Sigmoid colon (tissue), 7 donors: ENCODE results near the gene UBQLN4. TPM values are rescaled to one million over a fixed set of nuclear protein-coding genes. Genes with fewer than 3 reads are reported as not detected.

Experiments used
- DNase-seq: peaks from one replicate; pipeline ENCODE4 v3.0.0-alpha.2; 2019
- H3K27ac ChIP-seq, 4 donors: fragments of 200-600 bp; sonication (generic); one replicate each; pipeline ENCODE4 v1.5.1; 2016 to 2019; ENCODE audit warnings: mild to moderate bottlenecking in 1 of 4
- H3K27me3 ChIP-seq, 3 donors: fragments of 200-600 bp; sonication (generic); one replicate each; pipeline ENCODE4 v1.5.1; 2019; ENCODE audit warnings: mild to moderate bottlenecking in 1 of 3
- H3K36me3 ChIP-seq, 4 donors: fragments of 200-600 bp; sonication (generic); one replicate each; pipeline ENCODE4 v1.5.1; 2016 to 2019
- H3K4me1 ChIP-seq, 4 donors: fragments of 200-600 bp; sonication (generic); one replicate each; pipeline ENCODE4 v1.5.1; 2017 to 2019
- H3K4me3 ChIP-seq, 4 donors: fragments of 200-600 bp; sonication (generic); one replicate each; pipeline ENCODE4 v1.5.1; 2017 to 2019; ENCODE audit warnings: mild to moderate bottlenecking in 2 of 4, moderate library complexity in 1 of 4
- H3K9me3 ChIP-seq, 4 donors: fragments of 200-600 bp in 3 of 4; sonication (generic) in 3 of 4; one replicate each; pipeline versions ENCODE4 v1.5.1 to v1.6.1; 2013 to 2019
- EP300 ChIP-seq, 4 donors: sonication (generic); formaldehyde crosslinking; IDR thresholded peaks; one replicate each; pipeline ENCODE4 v1.6.1; 2017; ENCODE audit warnings: antibody characterized with exemption in 4 of 4
- POLR2A ChIP-seq, 2 donors: fragments of 450-650 bp; IDR thresholded peaks; one replicate each; pipeline ENCODE4 v1.6.1; 2016; ENCODE audit warnings: antibody characterized with exemption in 2 of 2, mild to moderate bottlenecking in 2 of 2, moderate library complexity in 2 of 2
- POLR2AphosphoS5 ChIP-seq, 4 donors: sonication (generic); formaldehyde crosslinking; IDR thresholded peaks; one replicate each; pipeline ENCODE4 v1.6.1; 2017; ENCODE audit warnings: antibody characterized with exemption in 4 of 4
- WGBS, 2 donors: extraction: QIAGEN DNeasy Blood & Tissue Kit; methylation state at CpG; one replicate each; pipeline ENCODE4 v1.1.7; 2013; 5-methylcytosine and 5-hydroxymethylcytosine counted together
- intact Hi-C: fragments of 100-400 bp; cut with DNase I; formaldehyde crosslinking; loops from one replicate; pipeline ENCODE4 v1.15.1; 2023
- polyA plus RNA-seq, 3 donors: library from polyadenylated mRNA; stranded (reverse); fragments of 200-250 nt; gene quantifications; one replicate each; pipeline ENCODE4 v1.2.3, GENCODE V29; 2013
- total RNA-seq, 4 donors: library from RNA; depleted of rRNA; stranded (reverse); fragments of >200 nt; gene quantifications; one replicate each; pipeline ENCODE4 v1.1.0, GENCODE V29; 2016
- TF ChIP-seq, protein P1 (sequence below), 4 experiments: fragments of 450-650 bp in 3 of 4; fragments of 200-600 bp in 1 of 4; IDR thresholded peaks; one replicate each; pipeline ENCODE4 v1.5.1; 2016 to 2019; ENCODE audit warnings: antibody characterized with exemption in 4 of 4, mild to moderate bottlenecking in 3 of 4, moderate library complexity in 2 of 4
- donor health status: healthy with polysubstance abuse.
- donor health status: Bipolar disorder and iron deficiency.
- donor health status: healthy.

UBQLN4 gene
- total and polyA plus RNA-seq, 7 donors = 11.4 to 23.6 (median 19.1) TPM

DNA sequence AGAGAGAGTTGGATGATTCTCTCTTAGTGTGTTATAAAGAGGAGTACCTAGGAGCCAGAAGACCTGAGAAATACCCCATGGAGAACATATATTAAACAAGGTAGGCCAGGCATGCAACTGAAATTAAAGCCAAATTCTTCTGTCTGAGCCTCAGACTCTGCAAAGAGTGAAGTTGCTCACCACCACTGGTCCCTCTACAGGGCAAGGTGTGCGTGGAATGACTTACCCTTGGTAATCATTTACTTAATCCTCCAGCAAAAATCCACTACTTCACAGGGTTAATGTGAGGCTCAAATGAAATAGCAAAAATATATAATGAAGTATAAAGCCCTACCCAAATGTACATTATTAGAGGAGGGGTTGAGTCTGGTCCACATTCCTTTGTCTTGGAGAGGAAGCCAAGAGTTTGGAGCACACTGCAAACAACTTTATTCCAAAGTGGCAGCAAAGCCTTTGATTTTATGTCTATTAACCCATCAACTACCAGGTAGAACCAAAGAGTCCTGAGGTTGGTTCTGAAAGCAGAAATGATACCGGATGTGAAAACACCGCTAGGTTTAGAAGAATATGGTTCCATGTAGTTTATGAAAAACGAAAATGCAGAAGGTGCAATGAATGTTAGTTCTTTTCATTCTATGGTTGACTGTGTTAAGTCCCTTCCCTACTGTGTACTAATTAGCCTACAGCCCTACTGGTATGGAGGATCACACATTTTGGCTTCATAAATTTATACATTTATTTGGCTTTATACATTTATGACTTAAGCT lies 41.4 kb downstream of the UBQLN4 start:
- H3K36me3 ChIP-seq = peaks cover 31 to 90% (median 59%) of the 10 kb centered on the region in 4 donors

DNA sequence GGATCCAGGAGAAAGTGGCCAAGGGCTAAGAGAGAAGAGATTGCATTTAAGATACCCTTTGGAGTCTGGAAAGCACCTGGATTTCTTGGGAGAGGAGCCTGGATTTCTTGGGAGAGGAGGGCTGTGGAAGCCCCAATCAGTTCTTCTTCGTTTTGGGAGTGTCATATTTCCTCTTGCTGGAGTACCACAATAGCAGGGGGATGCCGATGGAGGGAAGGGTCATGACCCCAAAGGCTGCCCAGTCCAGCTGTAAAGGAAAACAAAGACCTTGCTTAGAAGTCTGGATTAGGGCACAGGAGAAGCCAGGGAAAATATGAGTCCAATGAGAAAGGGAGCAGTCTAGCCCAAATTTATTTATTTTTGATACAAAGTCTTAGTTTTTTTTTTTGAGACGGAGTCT lies 44.2 kb downstream of the UBQLN4 start:
- no peak overlapping the region for H3K27ac ChIP-seq
- 67 to 68% methylated on average over 3 of the region's 3 CpGs for WGBS, 2 donors
- intact Hi-C loops = no loop called here

More for the DNA sequence above, 41.4 kb downstream of the UBQLN4 start:
- no peak for DNase-seq
- TF ChIP-seq, protein P1, sequence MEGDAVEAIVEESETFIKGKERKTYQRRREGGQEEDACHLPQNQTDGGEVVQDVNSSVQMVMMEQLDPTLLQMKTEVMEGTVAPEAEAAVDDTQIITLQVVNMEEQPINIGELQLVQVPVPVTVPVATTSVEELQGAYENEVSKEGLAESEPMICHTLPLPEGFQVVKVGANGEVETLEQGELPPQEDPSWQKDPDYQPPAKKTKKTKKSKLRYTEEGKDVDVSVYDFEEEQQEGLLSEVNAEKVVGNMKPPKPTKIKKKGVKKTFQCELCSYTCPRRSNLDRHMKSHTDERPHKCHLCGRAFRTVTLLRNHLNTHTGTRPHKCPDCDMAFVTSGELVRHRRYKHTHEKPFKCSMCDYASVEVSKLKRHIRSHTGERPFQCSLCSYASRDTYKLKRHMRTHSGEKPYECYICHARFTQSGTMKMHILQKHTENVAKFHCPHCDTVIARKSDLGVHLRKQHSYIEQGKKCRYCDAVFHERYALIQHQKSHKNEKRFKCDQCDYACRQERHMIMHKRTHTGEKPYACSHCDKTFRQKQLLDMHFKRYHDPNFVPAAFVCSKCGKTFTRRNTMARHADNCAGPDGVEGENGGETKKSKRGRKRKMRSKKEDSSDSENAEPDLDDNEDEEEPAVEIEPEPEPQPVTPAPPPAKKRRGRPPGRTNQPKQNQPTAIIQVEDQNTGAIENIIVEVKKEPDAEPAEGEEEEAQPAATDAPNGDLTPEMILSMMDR (IDR thresholded peaks at IDR 0.05) = no peak
- TF ChIP-seq POLR2AphosphoS5 (IDR thresholded peaks at IDR 0.05) = no peak
- TF ChIP-seq EP300 (IDR thresholded peaks at IDR 0.05) = no peak
- no peak for TF ChIP-seq POLR2A (IDR thresholded peaks at IDR 0.05)
- 83 to 87% methylated on average over 4 of the region's 4 CpGs for WGBS, 2 donors
- no peak overlapping the region for H3K27ac ChIP-seq
- H3K9me3 ChIP-seq = no peaks in the 10 kb centered on the region
- H3K4me3 ChIP-seq = no peak overlapping the region
- no peaks in the 10 kb centered on the region for H3K4me1 ChIP-seq
- no peaks in the 10 kb centered on the region for H3K27me3 ChIP-seq
- intact Hi-C loops = no loop called here

DNA sequence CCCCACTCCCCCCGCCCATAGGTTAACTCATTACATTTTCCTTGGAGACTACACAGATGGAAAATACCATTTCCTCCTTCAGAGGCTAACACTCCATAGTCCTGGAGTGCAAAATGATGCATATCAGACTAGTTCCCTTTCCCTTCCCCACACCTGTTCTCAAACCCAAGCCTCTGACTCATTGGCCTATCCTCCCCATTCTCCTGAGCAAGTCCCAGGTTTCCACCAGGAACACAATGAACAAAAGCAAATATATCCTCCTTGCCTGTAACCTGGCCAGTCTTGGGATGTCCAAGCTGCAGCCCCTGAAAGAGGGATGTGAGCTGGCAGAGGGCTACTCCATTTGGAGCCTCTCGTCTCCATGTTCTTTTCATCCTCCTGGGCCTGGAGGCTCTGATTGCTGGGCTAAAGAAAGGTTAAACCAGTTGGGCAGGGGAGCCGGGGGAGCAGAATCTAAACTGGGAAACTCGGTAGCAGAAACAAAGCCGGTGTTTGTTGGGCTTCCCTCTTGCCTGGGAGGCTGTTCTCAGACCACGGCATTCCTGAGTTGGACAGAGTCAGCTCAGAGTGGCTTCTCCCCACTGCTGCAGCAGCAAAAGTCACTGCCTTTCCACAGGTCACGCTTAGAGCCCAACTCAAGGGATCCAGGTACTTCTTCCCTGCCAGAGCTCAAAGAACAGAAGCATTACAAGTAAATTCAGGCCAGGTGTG lies 46.8 kb downstream of the UBQLN4 start:
- intact Hi-C loops = no loop called here
- Histone ChIP-seq H3K4me3 (no peak overlapping the region), H3K27me3 (no peaks in the 10 kb centered on the region), H3K27ac (no peak overlapping the region), H3K36me3 (peaks cover 9 to 38% (median 28%) of the 10 kb centered on the region in 4 donors), H3K9me3 (no peaks in the 10 kb centered on the region), H3K4me1 (no peaks in the 10 kb centered on the region)
- 82 to 88% methylated on average over 7 of the region's 7 CpGs for WGBS, 2 donors
- no peak for DNase-seq
- TF ChIP-seq POLR2AphosphoS5 (IDR thresholded peaks at IDR 0.05) (no peak), EP300 (IDR thresholded peaks at IDR 0.05) (no peak), POLR2A (IDR thresholded peaks at IDR 0.05) (no peak)
- TF ChIP-seq, protein P1 (IDR thresholded peaks at IDR 0.05) = no peak

More for the DNA sequence above, 44.2 kb downstream of the UBQLN4 start:
- Histone ChIP-seq H3K9me3 (no peaks in the 10 kb centered on the region), H3K4me1 (no peaks in the 10 kb centered on the region), H3K36me3 (peaks cover 27 to 64% (median 43%) of the 10 kb centered on the region in 4 donors), H3K27me3 (no peaks in the 10 kb centered on the region), H3K4me3 (no peak overlapping the region)
- DNase-seq = no peak
- no peak for TF ChIP-seq POLR2AphosphoS5 (IDR thresholded peaks at IDR 0.05)
- TF ChIP-seq, protein P1 (IDR thresholded peaks at IDR 0.05) = no peak
- no peak for TF ChIP-seq POLR2A (IDR thresholded peaks at IDR 0.05)
- no peak for TF ChIP-seq EP300 (IDR thresholded peaks at IDR 0.05)

DNA sequence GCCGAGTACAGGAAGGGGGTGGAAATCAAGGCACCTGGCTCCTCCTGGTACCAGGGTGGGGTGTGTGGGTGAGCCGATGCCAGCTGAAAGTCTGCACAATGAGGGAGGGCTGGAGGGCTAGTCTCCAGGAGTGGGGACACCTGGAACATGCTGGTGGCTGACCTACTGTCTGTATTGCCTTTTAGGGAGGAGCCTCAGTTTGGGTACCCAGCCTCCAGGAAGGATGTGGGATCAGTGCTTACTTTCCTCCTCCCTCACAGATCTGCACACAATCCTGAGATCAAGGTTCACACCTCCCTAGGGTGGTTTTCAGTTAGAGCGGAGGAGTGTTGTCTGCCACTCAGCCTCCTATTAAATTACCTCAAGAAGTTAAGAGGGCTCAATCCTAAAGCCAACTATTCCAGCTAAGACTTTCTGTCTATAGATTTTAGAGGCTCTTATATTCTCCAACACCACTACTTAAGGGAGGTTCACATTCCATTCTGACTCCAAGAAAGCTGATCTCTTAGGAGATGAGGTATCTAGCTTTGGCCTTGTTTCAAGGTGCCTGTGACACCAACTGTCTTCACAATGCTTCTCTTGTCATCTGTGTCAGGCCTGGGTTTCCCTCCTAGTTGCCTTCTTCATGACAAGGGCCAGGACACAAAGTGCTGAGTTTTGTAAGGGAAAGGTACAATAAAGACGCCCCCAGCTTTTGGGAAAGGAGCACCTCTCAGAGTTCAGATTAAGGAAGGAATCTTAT lies 48.6 kb downstream of the UBQLN4 start:
- H3K4me1 ChIP-seq = no peaks in the 10 kb centered on the region
- H3K36me3 ChIP-seq = peaks cover 0 to 20% (median 14%) of the 10 kb centered on the region in 4 donors
- H3K27me3 ChIP-seq = no peaks in the 10 kb centered on the region
- H3K27ac ChIP-seq = no peak overlapping the region
- no peak for DNase-seq
- no peaks in the 10 kb centered on the region for H3K9me3 ChIP-seq
- no peak overlapping the region for H3K4me3 ChIP-seq
- no peak for TF ChIP-seq POLR2A (IDR thresholded peaks at IDR 0.05)
- TF ChIP-seq, protein P1 (IDR thresholded peaks at IDR 0.05) = no peak
- no peak for TF ChIP-seq EP300 (IDR thresholded peaks at IDR 0.05)
- no peak for TF ChIP-seq POLR2AphosphoS5 (IDR thresholded peaks at IDR 0.05)
- intact Hi-C loops = no loop called here
- 28 to 52% methylated on average over 4 of the region's 4 CpGs for WGBS, 2 donors
